ENCODE measurements around the gene CTIF.

DNA sequence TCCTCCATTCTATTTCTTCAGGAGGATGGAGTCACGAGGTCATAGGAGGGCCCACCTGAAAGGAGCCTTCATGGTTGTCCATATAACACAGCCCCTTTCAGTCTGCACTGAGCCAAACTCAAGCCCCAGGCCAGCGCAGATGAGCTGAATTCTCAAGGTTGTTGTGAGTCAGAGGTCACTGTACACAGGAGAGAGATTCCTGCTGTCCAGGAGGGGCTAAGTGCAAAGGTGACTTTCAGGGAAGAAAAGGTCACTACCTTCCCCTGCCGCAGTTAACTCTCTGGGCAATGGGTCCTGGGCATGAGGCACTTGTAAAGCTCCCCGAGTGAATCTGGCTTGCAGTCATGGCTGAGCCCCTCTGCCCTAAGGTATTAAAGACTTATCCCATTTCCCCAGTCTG lies 150.7 kb downstream of the CTIF start:
- TF ChIP-seq POLR2AphosphoS5 (IDR thresholded peaks at IDR 0.05) (no peak), EP300 (IDR thresholded peaks at IDR 0.05) (no peak), POLR2A (IDR thresholded peaks at IDR 0.05) (no peak)
- TF ChIP-seq, protein P1, sequence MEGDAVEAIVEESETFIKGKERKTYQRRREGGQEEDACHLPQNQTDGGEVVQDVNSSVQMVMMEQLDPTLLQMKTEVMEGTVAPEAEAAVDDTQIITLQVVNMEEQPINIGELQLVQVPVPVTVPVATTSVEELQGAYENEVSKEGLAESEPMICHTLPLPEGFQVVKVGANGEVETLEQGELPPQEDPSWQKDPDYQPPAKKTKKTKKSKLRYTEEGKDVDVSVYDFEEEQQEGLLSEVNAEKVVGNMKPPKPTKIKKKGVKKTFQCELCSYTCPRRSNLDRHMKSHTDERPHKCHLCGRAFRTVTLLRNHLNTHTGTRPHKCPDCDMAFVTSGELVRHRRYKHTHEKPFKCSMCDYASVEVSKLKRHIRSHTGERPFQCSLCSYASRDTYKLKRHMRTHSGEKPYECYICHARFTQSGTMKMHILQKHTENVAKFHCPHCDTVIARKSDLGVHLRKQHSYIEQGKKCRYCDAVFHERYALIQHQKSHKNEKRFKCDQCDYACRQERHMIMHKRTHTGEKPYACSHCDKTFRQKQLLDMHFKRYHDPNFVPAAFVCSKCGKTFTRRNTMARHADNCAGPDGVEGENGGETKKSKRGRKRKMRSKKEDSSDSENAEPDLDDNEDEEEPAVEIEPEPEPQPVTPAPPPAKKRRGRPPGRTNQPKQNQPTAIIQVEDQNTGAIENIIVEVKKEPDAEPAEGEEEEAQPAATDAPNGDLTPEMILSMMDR (IDR thresholded peaks at IDR 0.05): no peak
